ENCODE measurements around the gene SMG7.
A peak's percentile ranks its signal among the peaks of the same experiment; 100 is the strongest.

The SMG7 gene

DNA sequence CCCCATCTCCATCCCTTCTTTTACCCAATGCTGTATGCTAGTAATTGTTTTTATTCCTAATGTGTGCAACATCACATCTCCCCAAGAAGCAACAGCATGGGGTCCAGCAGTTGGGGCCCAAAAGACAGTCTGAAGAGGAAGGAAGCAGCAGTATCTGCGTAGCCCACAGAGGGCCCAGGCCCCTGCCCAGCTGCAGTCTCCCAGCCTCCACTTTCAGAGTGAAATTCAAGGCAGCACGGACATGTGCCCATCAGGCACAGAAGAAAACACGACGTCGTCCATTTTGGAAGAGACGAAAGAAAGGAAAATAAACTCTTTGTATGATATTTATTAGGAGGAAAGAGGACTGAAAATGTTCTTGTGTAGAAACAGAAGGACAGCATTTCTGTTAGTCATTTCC, 80.6 kb downstream of the SMG7 start:
- no peaks in the 10 kb centered on the region for H3K27me3 Mint-ChIP-seq
- peak overlapping the region; percentile 48 for H3K27ac Mint-ChIP-seq
- H3K4me1 Mint-ChIP-seq (ENCODE audit: low read depth): no peaks in the 10 kb centered on the region
- H3K36me3 Mint-ChIP-seq: peaks cover 6% of the 10 kb centered on the region
- no peak overlapping the region for H3K4me3 Mint-ChIP-seq
- no peaks in the 10 kb centered on the region for H3K9me3 Mint-ChIP-seq (ENCODE audit: low read depth)

DNA sequence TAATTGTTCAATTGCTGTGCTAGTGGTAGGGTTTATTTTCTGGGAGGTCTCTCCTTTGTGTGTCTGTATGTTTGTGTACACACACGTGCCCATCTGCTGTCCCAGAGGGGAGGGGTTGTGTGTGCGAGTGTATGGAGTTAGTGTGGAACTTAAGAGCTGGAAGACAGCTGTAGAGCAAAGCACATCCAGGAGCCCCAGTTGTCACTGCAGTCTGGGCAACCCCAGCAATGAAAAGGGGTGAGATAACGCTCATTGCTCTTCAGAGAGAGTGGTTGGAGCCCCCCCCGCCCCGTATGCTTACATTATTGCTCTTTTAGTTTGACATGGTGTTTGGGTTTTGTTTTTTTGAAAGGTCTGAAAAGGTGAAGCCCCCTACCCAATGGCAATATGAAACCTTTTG, 81.0 kb downstream of the SMG7 start:
- peak overlapping the region; percentile 48 for H3K27ac Mint-ChIP-seq
- no peaks in the 10 kb centered on the region for H3K9me3 Mint-ChIP-seq (ENCODE audit: low read depth)
- H3K4me3 Mint-ChIP-seq: no peak overlapping the region
- H3K4me1 Mint-ChIP-seq (ENCODE audit: low read depth): no peaks in the 10 kb centered on the region
- no peaks in the 10 kb centered on the region for H3K27me3 Mint-ChIP-seq
- peaks cover 6% of the 10 kb centered on the region for H3K36me3 Mint-ChIP-seq

DNA sequence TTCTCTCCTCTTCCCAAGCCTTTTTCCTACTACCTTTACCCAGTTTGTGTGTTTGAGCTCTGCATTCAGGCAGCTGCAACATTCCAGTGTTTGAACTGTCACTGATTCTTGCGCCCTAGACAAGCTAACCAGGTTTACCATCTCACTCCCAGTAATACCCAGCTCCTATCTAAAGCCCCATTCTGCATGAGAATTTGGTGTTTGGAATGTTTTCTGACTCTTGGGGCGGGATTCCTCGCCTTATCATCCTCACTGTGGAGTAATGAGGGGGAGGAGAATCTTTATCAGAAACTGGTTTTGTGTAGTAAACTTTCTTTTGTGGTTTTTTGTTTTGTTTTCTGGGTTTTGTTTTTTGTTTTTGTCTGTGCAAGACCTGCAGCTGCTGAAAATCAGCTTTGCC, 81.5 kb downstream of the SMG7 start:
- Mint-ChIP-seq H3K27me3 (no peaks in the 10 kb centered on the region), H3K36me3 (peaks cover 6% of the 10 kb centered on the region), H3K4me3 (no peak overlapping the region), H3K9me3 (ENCODE audit: low read depth) (no peaks in the 10 kb centered on the region), H3K4me1 (ENCODE audit: low read depth) (no peaks in the 10 kb centered on the region), H3K27ac (peak overlapping the region; percentile 28)

DNA sequence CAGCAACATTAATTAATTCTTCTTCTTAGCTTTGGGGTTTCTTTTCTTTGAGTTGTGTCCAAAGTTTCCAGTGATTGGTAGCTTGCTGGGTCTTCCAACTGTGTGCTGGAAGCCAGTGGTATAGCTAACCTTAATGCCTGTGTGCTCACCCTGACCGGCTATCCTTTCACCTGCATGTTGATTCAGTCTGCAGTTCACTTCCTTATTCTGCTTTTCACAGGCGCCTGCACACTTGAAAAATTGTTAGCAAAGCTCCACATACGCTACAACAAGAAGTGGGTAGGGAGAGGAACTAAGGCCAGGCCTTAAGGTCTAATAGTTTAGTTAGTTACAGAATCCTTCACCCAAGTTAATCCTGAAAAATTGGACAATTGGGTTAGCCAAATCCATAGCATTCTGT, 82.3 kb downstream of the SMG7 start:
- no peak overlapping the region for H3K27ac Mint-ChIP-seq

DNA sequence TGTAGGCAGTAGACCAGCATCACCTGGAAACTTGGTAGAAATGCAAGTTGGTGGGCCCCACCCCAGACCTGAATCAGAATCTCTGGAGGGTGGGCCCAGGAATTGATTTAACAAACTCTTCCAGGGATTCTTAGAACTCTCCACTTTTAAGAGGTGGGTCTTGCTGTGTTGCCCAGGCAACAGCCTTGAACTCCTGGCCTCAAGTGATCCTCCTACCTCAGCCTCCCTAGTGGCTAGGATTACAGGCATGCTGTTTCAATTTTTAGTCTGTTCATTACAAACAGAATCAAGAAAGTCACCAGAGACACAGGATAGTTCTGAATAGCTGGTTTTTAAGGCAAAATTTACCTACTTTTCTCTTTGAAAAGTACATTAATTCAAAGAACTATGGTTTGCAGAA, 86.8 kb downstream of the SMG7 start:
- Mint-ChIP-seq H3K36me3 (peaks cover 6% of the 10 kb centered on the region), H3K9me3 (ENCODE audit: low read depth) (no peaks in the 10 kb centered on the region), H3K4me1 (ENCODE audit: low read depth) (no peaks in the 10 kb centered on the region), H3K4me3 (no peak overlapping the region), H3K27ac (no peak overlapping the region), H3K27me3 (no peaks in the 10 kb centered on the region)

More for the DNA sequence above, 82.3 kb downstream of the SMG7 start:
- H3K36me3 Mint-ChIP-seq: peaks cover 6% of the 10 kb centered on the region
- no peaks in the 10 kb centered on the region for H3K27me3 Mint-ChIP-seq
- H3K4me3 Mint-ChIP-seq: no peak overlapping the region
- H3K9me3 Mint-ChIP-seq (ENCODE audit: low read depth): no peaks in the 10 kb centered on the region
- H3K4me1 Mint-ChIP-seq (ENCODE audit: low read depth): no peaks in the 10 kb centered on the region

DNA sequence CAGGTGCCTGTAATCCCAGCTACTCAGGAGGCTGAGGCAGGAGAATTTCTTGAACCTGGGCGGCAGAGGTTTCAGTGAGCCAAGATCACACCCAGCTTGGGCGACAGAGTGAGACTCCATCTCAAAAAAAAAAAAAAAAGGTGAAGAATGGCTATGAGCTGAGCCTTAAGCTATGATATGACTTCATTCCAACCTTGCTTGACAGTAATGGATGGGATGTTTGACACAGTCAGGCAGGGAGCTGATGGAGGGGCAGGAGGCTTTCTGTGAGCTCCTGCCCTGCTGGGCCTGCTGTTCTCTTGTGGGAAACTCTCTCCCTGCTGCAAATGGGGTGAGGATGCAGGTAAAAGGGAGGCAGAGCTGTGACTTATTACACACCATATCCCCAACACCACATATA, 90.4 kb downstream of the SMG7 start:
- no peak overlapping the region for H3K4me3 Mint-ChIP-seq
- no peak overlapping the region for H3K27ac Mint-ChIP-seq
- no peaks in the 10 kb centered on the region for H3K27me3 Mint-ChIP-seq
- H3K9me3 Mint-ChIP-seq (ENCODE audit: low read depth): no peaks in the 10 kb centered on the region
- peaks cover 5% of the 10 kb centered on the region for H3K36me3 Mint-ChIP-seq
- H3K4me1 Mint-ChIP-seq (ENCODE audit: low read depth): peaks cover 6% of the 10 kb centered on the region

DNA sequence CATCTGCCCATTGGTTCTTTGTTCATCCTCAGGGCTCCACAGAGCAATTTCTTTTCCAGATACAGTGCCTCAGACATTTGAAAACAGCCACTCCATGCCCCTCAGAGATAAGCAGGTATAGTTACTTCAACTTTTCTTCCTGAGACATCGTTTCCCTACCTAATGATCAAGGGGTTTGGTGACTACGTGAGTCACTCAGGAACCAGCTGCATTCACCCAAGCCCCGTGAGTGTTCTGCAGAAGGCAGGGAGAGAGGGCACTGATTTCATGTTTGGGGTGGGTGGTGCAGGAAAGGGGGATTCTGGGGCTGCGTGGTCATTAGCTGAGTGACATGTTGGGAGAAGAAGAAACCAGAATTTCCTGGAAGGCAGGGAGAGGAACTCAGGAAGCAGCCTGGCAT, 93.0 kb downstream of the SMG7 start:
- H3K4me1 Mint-ChIP-seq (ENCODE audit: low read depth): peaks cover 18% of the 10 kb centered on the region
- H3K27me3 Mint-ChIP-seq: no peaks in the 10 kb centered on the region
- no peak overlapping the region for H3K27ac Mint-ChIP-seq
- no peak overlapping the region for H3K4me3 Mint-ChIP-seq
- H3K36me3 Mint-ChIP-seq: peaks cover 6% of the 10 kb centered on the region
- H3K9me3 Mint-ChIP-seq (ENCODE audit: low read depth): no peaks in the 10 kb centered on the region

DNA sequence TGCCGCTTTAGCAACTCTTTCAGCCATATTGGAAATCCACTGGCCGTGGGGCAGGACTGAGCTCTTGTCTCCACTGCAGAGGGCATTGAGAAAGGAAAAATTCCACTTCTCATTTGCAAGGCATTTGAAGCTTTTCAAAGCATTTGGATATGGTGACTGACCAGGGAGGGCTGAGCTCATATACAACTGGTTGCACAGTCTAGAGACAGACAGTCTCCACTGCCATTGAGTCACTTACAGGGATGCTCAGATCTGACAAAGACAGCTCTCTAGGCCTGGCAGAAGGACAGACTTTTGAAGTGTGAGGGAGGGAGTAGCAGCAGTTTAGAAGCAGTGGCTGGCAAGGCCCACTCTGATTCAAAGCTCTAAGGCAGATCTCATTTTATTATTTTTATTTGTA, 93.7 kb downstream of the SMG7 start:
- no peaks in the 10 kb centered on the region for H3K27me3 Mint-ChIP-seq
- H3K4me3 Mint-ChIP-seq: no peak overlapping the region
- H3K4me1 Mint-ChIP-seq (ENCODE audit: low read depth): peaks cover 18% of the 10 kb centered on the region
- no peak overlapping the region for H3K27ac Mint-ChIP-seq
- H3K36me3 Mint-ChIP-seq: peaks cover 6% of the 10 kb centered on the region
- no peaks in the 10 kb centered on the region for H3K9me3 Mint-ChIP-seq (ENCODE audit: low read depth)

- H3K4me3 Mint-ChIP-seq: no peak overlapping the region
- H3K9me3 Mint-ChIP-seq (ENCODE audit: low read depth): no peaks in the 10 kb centered on the region
- H3K27ac Mint-ChIP-seq: peak overlapping the region; percentile 30
- H3K36me3 Mint-ChIP-seq: peaks cover 6% of the 10 kb centered on the region
- H3K4me1 Mint-ChIP-seq (ENCODE audit: low read depth): peaks cover 18% of the 10 kb centered on the region
- H3K27me3 Mint-ChIP-seq: no peaks in the 10 kb centered on the region
Measured at GRCh38 chr1:183567584-183567983, 95.3 kb downstream of the SMG7 start.

GRCh38 chr1:183568176-183569021, 96.1 kb downstream of the SMG7 start:
- no peak overlapping the region for H3K4me3 Mint-ChIP-seq
- H3K4me1 Mint-ChIP-seq (ENCODE audit: low read depth): peaks cover 18% of the 10 kb centered on the region
- H3K27me3 Mint-ChIP-seq: peaks cover 2% of the 10 kb centered on the region
- peaks cover 6% of the 10 kb centered on the region for H3K36me3 Mint-ChIP-seq
- H3K27ac Mint-ChIP-seq: no peak overlapping the region
- no peaks in the 10 kb centered on the region for H3K9me3 Mint-ChIP-seq (ENCODE audit: low read depth)

- Mint-ChIP-seq H3K4me3 (no peak overlapping the region), H3K27me3 (peaks cover 2% of the 10 kb centered on the region), H3K9me3 (ENCODE audit: low read depth) (no peaks in the 10 kb centered on the region), H3K36me3 (peaks cover 6% of the 10 kb centered on the region), H3K4me1 (ENCODE audit: low read depth) (peaks cover 18% of the 10 kb centered on the region), H3K27ac (peak overlapping the region; percentile 41)
Measured at GRCh38 chr1:183569141-183569540, 96.8 kb downstream of the SMG7 start.

DNA sequence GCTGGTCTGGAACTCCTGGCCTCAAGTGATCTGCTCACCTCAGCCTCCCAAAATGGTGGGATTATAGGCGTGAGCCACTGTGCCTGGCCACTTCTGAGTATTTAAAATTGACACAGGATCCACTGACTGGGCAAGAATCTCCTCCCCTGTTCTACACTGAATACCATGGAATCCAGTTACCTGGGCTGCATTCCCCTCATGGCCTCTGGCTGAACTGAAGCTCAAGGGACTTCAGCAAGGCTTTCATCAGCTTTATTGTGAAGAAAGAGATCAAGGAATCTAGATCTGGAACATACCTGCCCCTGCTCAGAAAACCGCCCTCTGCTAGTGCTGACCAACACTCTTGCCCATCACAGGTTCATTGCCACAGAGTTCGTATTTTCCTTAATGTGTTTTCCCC, 97.5 kb downstream of the SMG7 start:
- Mint-ChIP-seq H3K4me1 (ENCODE audit: low read depth) (peaks cover 18% of the 10 kb centered on the region), H3K9me3 (ENCODE audit: low read depth) (no peaks in the 10 kb centered on the region), H3K27me3 (peaks cover 2% of the 10 kb centered on the region), H3K4me3 (no peak overlapping the region), H3K36me3 (peaks cover 8% of the 10 kb centered on the region), H3K27ac (no peak overlapping the region)

- Mint-ChIP-seq H3K36me3 (peaks cover 8% of the 10 kb centered on the region), H3K4me3 (no peak overlapping the region), H3K4me1 (ENCODE audit: low read depth) (peaks cover 18% of the 10 kb centered on the region), H3K9me3 (ENCODE audit: low read depth) (no peaks in the 10 kb centered on the region), H3K27ac (no peak overlapping the region), H3K27me3 (peaks cover 2% of the 10 kb centered on the region)
Measured at GRCh38 chr1:183570451-183570850, 98.2 kb downstream of the SMG7 start.

- peaks cover 10% of the 10 kb centered on the region for H3K36me3 Mint-ChIP-seq
- H3K27me3 Mint-ChIP-seq: peaks cover 2% of the 10 kb centered on the region
- no peaks in the 10 kb centered on the region for H3K9me3 Mint-ChIP-seq (ENCODE audit: low read depth)
- peaks cover 18% of the 10 kb centered on the region for H3K4me1 Mint-ChIP-seq (ENCODE audit: low read depth)
- H3K4me3 Mint-ChIP-seq: no peak overlapping the region
- H3K27ac Mint-ChIP-seq: no peak overlapping the region
Measured at GRCh38 chr1:183571678-183572268, 99.5 kb downstream of the SMG7 start.

- Mint-ChIP-seq H3K36me3 (peaks cover 8% of the 10 kb centered on the region), H3K4me3 (no peak overlapping the region), H3K4me1 (ENCODE audit: low read depth) (peaks cover 11% of the 10 kb centered on the region), H3K27me3 (peaks cover 2% of the 10 kb centered on the region), H3K27ac (no peak overlapping the region), H3K9me3 (ENCODE audit: low read depth) (no peaks in the 10 kb centered on the region)
Measured at GRCh38 chr1:183572721-183573120, 100.4 kb downstream of the SMG7 start.

DNA sequence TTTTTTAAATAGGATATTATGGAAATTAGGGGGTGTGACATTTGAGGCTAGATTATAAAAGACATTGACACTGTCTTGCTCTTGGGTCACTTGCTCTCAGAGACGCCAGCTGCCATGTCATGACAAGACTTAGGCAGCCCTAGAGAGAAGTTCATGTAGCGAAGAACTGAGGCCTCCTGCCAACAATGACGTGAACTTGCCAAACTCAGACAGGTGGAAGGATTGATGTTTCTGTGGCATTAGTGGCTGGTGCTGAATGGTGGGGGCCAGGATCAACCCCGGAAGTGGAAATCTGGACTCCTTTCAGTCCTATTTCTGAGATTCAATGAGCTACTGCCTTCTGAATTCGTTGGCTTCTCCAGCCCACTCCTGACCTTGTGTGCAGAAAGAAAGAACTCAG, 103.3 kb downstream of the SMG7 start:
- peaks cover 2% of the 10 kb centered on the region for H3K27me3 Mint-ChIP-seq
- H3K9me3 Mint-ChIP-seq (ENCODE audit: low read depth): no peaks in the 10 kb centered on the region
- peaks cover 12% of the 10 kb centered on the region for H3K4me1 Mint-ChIP-seq (ENCODE audit: low read depth)
- peaks cover 5% of the 10 kb centered on the region for H3K36me3 Mint-ChIP-seq
- H3K4me3 Mint-ChIP-seq: no peak overlapping the region
- no peak overlapping the region for H3K27ac Mint-ChIP-seq
